Measurements from ENCODE around the gene CKS2.

CKS2 gene

DNA sequence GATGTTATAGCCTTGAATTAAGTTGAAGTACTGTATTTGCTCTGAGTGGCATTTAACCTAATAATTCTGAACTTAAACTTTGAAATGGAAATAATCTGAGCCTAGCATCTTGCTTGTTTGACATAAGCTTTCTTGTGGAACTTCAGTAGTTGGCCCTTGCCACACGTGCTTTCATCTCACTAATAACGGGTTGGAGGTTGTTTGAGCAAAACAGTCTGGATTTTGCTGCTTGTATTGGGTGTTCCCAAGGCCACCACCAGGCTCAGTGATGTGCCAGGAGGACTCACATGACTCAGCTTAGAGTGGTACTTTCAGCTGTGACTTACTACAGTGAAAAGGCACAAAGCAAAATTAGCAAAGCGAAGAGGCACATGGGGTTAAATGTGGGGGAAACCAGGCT, 43.0 kb downstream of the CKS2 start:
- no peak for ATAC-seq
- no peak for TF ChIP-seq TOX (CRISPR knock-in tag; IDR thresholded peaks at IDR 0.05; ENCODE audit: borderline replicate concordance)
- no peak for TF ChIP-seq ZNF565 (CRISPR knock-in tag; conservative IDR thresholded peaks at IDR 0.05; ENCODE audit: low read depth)
- TF ChIP-seq GLIS3 (CRISPR knock-in tag; IDR thresholded peaks at IDR 0.05): no peak
- no peak for TF ChIP-seq SNAI2 (CRISPR knock-in tag; IDR thresholded peaks at IDR 0.05)
- TF ChIP-seq ZC3H10 (CRISPR knock-in tag; IDR thresholded peaks at IDR 0.05): no peak
- TF ChIP-seq ZNF70 (CRISPR knock-in tag; IDR thresholded peaks at IDR 0.05): no peak
- TF ChIP-seq PPARA (CRISPR knock-in tag; IDR thresholded peaks at IDR 0.05; ENCODE audit: borderline replicate concordance): no peak
- no peak for TF ChIP-seq BACH2 (CRISPR knock-in tag; IDR thresholded peaks at IDR 0.05; ENCODE audit: borderline replicate concordance)
- no peak for TF ChIP-seq RARB (CRISPR knock-in tag; IDR thresholded peaks at IDR 0.05)
- TF ChIP-seq, protein P1, sequence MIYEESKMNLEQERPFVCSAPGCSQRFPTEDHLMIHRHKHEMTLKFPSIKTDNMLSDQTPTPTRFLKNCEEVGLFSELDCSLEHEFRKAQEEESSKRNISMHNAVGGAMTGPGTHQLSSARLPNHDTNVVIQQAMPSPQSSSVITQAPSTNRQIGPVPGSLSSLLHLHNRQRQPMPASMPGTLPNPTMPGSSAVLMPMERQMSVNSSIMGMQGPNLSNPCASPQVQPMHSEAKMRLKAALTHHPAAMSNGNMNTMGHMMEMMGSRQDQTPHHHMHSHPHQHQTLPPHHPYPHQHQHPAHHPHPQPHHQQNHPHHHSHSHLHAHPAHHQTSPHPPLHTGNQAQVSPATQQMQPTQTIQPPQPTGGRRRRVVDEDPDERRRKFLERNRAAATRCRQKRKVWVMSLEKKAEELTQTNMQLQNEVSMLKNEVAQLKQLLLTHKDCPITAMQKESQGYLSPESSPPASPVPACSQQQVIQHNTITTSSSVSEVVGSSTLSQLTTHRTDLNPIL (CRISPR knock-in tag; IDR thresholded peaks at IDR 0.05; ENCODE audit: low read depth): no peak
- TF ChIP-seq, protein P2, sequence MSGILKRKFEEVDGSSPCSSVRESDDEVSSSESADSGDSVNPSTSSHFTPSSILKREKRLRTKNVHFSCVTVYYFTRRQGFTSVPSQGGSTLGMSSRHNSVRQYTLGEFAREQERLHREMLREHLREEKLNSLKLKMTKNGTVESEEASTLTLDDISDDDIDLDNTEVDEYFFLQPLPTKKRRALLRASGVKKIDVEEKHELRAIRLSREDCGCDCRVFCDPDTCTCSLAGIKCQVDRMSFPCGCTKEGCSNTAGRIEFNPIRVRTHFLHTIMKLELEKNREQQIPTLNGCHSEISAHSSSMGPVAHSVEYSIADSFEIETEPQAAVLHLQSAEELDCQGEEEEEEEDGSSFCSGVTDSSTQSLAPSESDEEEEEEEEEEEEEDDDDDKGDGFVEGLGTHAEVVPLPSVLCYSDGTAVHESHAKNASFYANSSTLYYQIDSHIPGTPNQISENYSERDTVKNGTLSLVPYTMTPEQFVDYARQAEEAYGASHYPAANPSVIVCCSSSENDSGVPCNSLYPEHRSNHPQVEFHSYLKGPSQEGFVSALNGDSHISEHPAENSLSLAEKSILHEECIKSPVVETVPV (CRISPR knock-in tag; IDR thresholded peaks at IDR 0.05): no peak
- TF ChIP-seq, protein P3, sequence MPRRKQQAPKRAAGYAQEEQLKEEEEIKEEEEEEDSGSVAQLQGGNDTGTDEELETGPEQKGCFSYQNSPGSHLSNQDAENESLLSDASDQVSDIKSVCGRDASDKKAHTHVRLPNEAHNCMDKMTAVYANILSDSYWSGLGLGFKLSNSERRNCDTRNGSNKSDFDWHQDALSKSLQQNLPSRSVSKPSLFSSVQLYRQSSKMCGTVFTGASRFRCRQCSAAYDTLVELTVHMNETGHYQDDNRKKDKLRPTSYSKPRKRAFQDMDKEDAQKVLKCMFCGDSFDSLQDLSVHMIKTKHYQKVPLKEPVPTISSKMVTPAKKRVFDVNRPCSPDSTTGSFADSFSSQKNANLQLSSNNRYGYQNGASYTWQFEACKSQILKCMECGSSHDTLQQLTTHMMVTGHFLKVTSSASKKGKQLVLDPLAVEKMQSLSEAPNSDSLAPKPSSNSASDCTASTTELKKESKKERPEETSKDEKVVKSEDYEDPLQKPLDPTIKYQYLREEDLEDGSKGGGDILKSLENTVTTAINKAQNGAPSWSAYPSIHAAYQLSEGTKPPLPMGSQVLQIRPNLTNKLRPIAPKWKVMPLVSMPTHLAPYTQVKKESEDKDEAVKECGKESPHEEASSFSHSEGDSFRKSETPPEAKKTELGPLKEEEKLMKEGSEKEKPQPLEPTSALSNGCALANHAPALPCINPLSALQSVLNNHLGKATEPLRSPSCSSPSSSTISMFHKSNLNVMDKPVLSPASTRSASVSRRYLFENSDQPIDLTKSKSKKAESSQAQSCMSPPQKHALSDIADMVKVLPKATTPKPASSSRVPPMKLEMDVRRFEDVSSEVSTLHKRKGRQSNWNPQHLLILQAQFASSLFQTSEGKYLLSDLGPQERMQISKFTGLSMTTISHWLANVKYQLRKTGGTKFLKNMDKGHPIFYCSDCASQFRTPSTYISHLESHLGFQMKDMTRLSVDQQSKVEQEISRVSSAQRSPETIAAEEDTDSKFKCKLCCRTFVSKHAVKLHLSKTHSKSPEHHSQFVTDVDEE (CRISPR knock-in tag; IDR thresholded peaks at IDR 0.05): no peak
- TF ChIP-seq ZFP3 (CRISPR knock-in tag; IDR thresholded peaks at IDR 0.05): no peak
- TF ChIP-seq ZNF8 (CRISPR knock-in tag; IDR thresholded peaks at IDR 0.05): no peak
- TF ChIP-seq TCF4 (CRISPR knock-in tag; IDR thresholded peaks at IDR 0.05; ENCODE audit: borderline replicate concordance): no peak
- TF ChIP-seq, protein P4, sequence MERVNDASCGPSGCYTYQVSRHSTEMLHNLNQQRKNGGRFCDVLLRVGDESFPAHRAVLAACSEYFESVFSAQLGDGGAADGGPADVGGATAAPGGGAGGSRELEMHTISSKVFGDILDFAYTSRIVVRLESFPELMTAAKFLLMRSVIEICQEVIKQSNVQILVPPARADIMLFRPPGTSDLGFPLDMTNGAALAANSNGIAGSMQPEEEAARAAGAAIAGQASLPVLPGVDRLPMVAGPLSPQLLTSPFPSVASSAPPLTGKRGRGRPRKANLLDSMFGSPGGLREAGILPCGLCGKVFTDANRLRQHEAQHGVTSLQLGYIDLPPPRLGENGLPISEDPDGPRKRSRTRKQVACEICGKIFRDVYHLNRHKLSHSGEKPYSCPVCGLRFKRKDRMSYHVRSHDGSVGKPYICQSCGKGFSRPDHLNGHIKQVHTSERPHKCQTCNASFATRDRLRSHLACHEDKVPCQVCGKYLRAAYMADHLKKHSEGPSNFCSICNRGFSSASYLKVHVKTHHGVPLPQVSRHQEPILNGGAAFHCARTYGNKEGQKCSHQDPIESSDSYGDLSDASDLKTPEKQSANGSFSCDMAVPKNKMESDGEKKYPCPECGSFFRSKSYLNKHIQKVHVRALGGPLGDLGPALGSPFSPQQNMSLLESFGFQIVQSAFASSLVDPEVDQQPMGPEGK (CRISPR knock-in tag; IDR thresholded peaks at IDR 0.05; ENCODE audit: borderline replicate concordance): no peak
- TF ChIP-seq ISL1 (CRISPR knock-in tag; IDR thresholded peaks at IDR 0.05): no peak
- TF ChIP-seq OSR1 (CRISPR knock-in tag; IDR thresholded peaks at IDR 0.05): no peak
- no peak for TF ChIP-seq CSDC2 (CRISPR knock-in tag; IDR thresholded peaks at IDR 0.05)

DNA sequence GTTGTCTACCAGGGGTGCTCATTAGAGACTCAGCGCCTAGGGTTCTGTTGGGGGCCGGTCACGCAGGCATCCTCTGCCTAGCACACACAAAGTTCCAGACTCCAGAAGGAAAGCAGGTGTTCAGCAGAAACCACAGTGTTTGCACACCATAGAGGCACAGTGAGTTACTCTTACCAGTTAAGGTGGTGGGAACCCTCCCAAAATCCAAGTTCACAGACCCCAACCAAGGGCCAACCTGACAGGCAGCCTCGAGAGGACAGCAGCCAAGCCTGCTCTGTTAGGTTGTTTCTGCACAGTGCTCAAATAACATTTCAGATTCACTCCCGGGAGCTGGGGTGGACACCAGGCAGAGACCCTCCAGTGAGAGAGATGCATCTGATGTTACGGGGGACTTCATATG, 43.5 kb downstream of the CKS2 start:
- TF ChIP-seq, protein P5, sequence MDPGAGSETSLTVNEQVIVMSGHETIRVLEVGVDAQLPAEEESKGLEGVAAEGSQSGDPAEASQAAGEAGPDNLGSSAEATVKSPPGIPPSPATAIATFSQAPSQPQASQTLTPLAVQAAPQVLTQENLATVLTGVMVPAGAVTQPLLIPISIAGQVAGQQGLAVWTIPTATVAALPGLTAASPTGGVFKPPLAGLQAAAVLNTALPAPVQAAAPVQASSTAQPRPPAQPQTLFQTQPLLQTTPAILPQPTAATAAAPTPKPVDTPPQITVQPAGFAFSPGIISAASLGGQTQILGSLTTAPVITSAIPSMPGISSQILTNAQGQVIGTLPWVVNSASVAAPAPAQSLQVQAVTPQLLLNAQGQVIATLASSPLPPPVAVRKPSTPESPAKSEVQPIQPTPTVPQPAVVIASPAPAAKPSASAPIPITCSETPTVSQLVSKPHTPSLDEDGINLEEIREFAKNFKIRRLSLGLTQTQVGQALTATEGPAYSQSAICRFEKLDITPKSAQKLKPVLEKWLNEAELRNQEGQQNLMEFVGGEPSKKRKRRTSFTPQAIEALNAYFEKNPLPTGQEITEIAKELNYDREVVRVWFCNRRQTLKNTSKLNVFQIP (CRISPR knock-in tag; IDR thresholded peaks at IDR 0.05; ENCODE audit: borderline replicate concordance, low read depth): no peak
- TF ChIP-seq, protein P2 (CRISPR knock-in tag; IDR thresholded peaks at IDR 0.05): no peak
- TF ChIP-seq ESRRG (CRISPR knock-in tag; IDR thresholded peaks at IDR 0.05) (no peak), SNAI2 (CRISPR knock-in tag; IDR thresholded peaks at IDR 0.05) (no peak), ZFP30 (CRISPR knock-in tag; IDR thresholded peaks at IDR 0.05) (no peak), ZC3H10 (CRISPR knock-in tag; IDR thresholded peaks at IDR 0.05) (no peak), GLIS3 (CRISPR knock-in tag; IDR thresholded peaks at IDR 0.05) (no peak), PPARA (CRISPR knock-in tag; IDR thresholded peaks at IDR 0.05; ENCODE audit: borderline replicate concordance) (no peak)
- no peak for ATAC-seq

All from SK-N-SH treated with all-trans-retinoic acid at 6 μM for 48 hours (cell line).